NB4 (cell line): ENCODE data around the gene CDKN2AIPNL.

ENCODE experiments used
- CTCF ChIP-seq: IDR thresholded peaks from one replicate; pipeline ENCODE4 v1.5.1; 2012; ENCODE audit warnings: low read depth, low read length
- MAX ChIP-seq: IDR thresholded peaks from 2 replicates; pipeline ENCODE4 v1.6.1; 2011; ENCODE audit warnings: low read depth, low read length
- POLR2A ChIP-seq: IDR thresholded peaks from 2 replicates; pipeline ENCODE4 v1.6.1; 2011; ENCODE audit warnings: mild to moderate bottlenecking; ENCODE audit not compliant: insufficient read length; ENCODE audit errors: extremely low read depth

- TF ChIP-seq CTCF (no peak), POLR2A (no peak), MAX (no peak)
Observed at GRCh38 chr5:134435560-134435959, 23.9 kb upstream of the CDKN2AIPNL start.
